CD4-positive, alpha-beta T cell treated with Interleukin-1 beta for 1 hour (primary cell): ENCODE results near the gene TRIB2.

Source experiments
- DNase-seq, 2 donors: peaks; one replicate each; pipeline ENCODE4 v3.0.0-alpha.2; 2020 to 2022

The TRIB2 gene

GRCh38 chr2:12781329-12781728 lies 64.6 kb downstream of the TRIB2 start:
- DNase-seq, result no peak

GRCh38 chr2:12787891-12788801 lies 71.4 kb downstream of the TRIB2 start:
- no peak for DNase-seq

- no peak for DNase-seq
These were observed 75.2 kb downstream of the TRIB2 start for GRCh38 chr2:12791906-12792305.
